Stimulated activated CD8-positive, alpha-beta memory T cell treated with anti-CD3 and anti-CD28 coated beads, Interleukin-4, amount 100 ng/mL, for 24 hours (primary cell): ENCODE data around the gene DNAJC5.
"Not testable (repeated sequence)": the region's sequence is repeated elsewhere in the genome, so short reads cannot be mapped to it uniquely, and the experiment has no call there.

ENCODE experiments used
- DNase-seq: peaks from one replicate; pipeline ENCODE4 v3.0.0-alpha.2; 2020; ENCODE audit warnings: low read depth

DNAJC5 gene, protein sequence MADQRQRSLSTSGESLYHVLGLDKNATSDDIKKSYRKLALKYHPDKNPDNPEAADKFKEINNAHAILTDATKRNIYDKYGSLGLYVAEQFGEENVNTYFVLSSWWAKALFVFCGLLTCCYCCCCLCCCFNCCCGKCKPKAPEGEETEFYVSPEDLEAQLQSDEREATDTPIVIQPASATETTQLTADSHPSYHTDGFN

DNA sequence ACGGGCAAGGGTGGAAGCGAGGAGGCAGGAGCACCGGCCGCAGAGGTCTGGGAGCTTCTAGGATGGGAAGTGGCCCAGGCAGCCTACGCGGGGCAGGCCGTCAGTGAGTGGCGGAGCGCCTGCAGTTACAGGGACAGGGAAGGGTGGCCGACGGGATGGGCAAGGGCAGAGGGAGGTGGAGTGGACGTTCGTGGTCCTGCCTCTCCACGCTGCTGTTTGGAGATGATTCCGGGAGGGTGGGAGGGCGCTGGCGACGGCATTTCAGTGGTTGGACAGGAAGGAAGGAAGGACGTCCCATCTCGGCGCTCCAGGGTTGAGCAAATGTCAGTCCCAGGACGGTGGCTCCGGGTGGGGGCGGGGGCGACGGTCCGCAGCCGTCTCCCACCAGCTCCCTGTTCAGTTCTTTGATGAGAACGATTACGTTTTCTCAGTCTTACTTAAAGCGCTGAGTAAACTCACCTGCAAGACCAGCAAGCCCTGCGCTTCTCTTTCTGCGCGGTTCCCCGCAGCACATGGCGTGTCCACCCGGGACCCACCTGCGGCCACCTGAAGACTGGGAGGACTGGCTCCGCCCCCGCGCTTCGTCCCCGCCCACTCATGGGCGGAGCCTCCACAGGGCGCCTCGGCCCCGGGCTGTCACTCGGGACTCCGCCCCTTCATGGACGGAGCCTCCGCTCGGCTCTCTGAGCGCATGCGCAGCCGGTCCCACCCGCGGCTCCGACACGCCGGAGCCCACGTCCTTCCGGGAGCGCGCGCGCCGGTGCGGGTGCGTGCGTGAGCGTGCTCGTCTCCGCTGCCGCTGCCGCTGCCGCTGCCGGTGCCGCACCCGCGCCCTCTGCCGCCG is at the start of gene DNAJC5:
DNAJC5 (plus strand) TSS at position 769 of the 844 bp plus-strand sequence. CDS start 33,220 bp downstream, outside the sequence.
- peak; percentile 94 for DNase-seq

DNA sequence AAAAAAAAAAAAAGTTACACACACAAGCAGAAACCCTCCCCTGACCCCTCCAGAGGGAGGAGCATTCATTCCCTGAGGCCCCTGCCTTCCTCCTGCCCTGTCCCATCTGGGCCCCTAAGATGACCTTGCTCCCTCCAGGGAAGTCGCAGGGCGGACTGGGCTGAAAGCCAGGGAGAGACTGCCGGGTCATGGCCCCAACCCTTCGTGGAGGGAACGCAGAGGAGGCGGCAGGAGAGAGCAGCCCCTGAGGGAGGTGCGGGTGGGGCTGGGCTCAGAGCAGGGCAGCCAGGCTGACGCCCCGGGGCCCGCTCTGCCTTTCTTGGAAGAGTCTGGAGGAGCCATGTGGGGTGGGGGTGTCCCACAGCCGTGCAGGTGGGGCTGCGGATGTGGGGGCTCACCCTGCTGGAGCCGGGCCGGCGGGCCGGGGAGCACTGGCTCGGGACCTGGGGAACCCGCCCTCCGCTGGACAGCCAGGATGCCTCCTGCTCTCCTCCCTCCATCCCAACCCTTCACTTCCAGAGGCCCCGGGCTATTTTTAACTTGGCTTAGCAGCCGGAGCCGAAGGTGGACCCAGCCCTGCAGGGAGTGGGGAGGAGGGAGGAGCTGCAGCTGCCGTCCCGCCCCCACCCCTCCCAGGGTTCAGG is 48.7 kb upstream of the DNAJC5 start:
- no peak for DNase-seq

DNA sequence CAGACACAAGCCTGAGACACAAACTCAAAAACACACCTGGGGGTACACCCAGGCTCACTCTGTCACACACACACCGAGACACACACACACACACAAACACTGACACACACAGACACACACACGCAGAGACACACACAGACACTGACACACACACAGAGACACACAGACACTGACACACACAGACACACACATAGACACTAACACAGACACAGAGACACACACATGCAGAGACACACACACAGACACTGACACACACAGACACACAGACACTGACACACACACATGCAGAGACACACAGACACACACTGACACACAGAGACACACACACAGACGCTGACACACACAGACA is 48.1 kb upstream of the DNAJC5 start:
- DNase-seq, result no peak

DNA sequence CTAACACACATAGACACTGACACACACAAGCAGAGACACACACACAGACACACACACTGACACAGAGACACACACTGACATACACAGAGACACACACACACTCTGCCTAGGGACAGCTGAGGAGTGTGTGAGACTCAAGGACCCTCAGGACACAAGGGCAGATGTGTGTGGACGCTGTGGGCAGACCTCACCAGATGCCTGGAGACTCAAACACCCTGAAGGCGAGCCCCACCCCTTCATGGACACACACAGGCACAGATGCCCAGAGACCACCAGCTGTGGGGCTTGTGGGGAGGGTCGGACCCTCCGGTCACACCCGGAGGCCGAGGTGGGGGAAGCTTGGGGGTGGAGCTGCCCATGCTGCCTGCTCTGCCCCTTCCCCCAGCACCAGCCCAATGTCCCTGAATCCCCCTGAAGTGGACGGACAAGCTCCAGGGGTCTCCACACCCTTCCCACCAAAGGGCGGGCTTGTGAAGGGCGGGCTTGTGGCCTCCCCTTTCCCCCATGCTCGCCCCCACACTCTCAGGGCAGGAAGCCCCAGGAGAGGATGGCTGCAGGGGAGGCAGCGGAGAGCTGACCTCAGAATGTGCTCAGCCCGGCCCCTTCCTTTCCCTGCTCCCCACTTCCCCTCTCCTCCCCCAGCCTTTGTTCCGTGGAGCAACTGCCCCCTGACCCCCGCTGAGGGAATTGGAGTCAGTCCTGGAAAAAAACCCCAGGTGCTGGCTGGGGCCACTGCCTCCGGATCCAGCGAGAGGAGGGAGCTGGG is 47.5 kb upstream of the DNAJC5 start:
- no peak for DNase-seq

DNA sequence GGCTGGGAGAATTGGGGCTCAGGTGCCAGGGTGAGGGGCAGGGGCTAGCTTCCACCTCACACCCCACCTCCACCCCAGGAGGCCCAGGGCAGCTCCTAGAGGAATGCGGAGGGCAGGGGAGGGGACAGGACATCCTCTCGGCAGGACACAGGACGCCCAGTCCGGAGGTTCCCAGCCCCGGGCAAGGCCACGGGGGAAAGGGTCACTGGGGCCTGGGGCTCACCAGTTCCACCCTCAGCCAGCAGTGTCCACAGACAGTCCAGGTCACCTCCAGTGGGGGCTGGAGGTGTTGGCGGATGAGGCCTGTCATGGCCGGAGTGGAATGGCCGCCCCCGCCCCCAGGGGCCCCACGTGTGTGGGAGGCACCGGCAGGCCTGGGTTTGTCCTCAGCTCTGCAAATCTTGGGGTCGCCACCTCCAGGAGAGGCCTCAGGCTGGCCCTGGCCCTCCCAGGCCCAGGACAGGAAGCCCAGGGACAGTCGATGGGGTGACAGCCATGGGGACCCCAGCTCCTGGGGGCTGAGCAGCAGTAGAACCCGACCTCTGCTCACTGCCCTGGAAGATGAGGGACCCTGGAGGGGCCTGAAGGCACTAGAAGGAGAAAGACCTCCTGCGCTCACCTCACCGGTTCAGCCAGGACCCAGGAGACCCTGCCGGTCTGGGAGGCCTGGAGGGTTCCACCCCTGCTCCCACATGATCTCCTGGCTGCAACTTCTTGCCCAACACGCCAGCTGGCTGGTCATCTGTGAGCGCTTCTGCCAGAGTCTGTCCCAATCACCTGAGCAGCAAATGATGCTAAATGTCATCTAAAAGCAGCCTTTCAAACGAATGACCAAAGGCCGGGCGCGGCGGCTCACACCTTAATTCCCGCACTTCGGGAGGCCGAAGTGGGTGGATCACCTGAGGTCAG is 46.7 kb upstream of the DNAJC5 start:
- no peak for DNase-seq

DNA sequence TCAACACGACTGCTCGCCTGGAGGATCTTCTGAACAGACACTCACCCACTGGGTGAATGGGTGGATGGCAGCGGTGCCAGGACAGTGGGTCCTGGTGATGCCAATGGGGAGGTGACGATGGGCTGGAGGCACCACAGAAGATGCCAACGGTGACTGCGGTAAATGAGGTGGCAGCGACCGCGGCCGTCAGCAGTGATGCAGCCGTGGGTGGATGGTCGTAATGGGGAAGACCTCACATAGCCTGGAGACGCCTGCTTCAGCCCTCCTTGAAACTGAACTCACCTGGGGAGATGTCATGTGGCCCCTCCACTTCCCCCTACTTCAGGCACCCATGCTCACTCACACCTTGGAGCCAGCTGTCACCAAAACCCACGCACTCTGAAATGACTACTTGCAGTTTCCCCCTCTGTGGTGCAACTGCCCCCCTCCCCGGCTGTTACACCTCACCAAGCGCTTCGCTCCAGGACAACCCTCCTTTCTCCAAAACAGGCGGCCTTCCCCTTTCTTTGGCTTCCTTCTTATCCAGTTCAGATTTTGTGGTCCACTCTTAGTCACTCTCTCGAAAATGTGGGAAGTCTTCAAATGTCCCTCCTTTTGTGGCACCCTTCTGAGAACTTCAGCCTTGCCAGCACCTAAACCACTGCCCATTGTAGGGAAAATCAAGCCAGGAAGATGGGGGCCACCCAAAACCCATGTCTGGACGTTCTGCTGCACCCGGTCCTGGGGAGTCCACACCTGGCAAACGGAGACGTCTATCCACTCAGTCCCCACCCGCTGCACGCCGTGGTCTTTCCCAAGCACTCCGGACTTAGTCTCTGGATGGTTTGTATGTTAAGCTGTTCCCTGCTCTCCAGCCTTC is 44.0 kb upstream of the DNAJC5 start:
- DNase-seq, result no peak

DNA sequence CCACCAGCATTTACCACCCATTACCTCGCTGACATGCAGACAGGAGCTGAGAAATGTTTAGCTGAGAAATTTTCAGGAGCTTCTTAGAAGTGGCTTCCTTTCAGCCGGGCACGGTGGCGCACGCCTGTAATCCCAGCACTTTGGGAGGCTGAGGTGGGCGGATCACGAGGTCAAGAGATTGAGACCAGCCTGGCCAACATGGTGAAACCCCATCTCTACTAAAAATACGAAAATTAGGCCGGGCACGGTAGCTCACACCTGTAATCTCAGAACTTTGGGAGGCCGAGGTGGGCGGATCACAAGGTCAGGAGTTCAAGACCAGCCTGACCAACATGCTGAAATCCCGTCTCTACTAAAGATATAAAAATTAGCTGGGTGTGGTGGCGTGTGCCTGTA is 43.4 kb upstream of the DNAJC5 start:
- not testable (repeated sequence) for DNase-seq

DNA sequence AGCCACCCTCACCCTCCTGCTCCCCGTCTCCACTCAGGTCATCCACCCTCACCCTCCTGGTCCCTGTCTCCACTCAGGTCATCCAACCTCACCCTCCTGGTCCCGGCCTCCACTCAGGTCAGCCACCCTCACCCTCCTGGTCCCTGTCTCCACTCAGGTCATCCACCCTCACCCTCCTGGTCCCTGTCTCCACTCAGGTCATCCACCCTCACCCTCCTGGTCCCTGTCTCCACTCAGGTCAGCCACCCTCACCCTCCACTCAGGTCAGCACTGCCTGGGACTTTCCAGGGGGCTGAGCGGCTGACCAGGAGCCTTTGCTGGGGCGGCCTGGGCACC is 41.2 kb upstream of the DNAJC5 start:
- not testable (repeated sequence) for DNase-seq

DNA sequence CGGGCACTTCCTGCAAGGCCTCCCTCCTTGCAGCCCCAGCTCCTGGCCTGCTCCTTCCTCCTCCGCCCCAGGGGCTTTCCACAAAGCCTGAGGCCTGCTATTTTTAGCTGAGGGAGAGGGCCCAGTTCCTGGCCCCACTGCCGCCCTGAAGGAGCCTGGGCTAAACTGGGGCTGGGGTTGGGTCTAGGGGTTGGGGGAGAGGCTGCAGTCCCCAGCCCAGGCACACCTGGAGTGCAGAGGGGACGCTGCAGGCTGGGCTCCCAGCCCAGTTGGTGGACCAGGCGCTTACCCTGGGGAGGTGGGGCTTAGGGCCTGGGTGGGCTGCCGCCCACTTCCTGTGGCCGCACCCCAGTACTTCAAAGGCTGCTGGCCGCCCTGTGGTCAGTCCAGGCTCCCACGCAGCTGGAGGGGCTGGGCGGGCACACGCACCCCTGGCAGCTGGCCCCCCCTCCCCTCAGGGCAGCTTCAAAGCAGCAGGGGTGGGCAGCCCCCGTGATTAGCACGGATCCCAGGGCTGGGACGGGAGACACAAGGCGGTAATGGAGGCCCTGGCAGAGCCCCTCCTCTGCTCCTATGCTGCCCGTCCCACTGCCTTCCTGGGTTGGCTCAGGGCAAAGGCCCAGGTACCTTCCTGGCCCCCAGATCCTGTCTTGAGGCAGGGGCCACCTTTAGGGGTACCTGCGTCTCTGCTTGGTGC is 40.7 kb upstream of the DNAJC5 start:
- no peak for DNase-seq

DNA sequence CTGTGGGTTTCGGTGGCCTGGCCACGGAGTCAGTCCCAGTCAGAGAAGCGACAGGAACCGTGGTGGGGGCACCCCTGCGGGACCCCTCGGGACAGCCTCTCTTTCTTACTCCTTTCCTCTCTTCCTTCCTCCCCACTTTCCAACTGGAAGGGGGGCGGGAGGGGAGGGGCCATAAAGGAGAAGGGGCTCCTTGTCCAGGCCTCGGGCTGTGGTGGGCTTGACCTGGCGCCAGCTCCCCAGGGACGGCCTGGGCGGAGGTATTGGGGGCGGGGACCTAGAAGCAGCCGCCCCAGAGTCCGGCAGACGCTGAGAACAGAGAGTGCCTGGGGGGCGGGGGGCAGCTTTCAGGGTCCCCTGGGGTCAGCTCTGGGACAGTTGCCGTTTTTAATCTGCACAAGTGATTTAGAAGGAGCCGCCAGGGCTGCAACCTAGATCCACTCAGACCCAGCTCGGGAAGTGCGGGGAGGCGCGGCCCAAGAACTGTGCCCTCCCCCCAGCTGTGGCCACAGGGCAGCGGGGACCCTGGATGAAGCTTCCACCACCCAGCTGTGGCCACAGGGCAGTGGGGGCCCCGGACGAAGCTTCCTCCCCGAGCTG is 40.1 kb upstream of the DNAJC5 start:
- DNase-seq, result no peak

DNA sequence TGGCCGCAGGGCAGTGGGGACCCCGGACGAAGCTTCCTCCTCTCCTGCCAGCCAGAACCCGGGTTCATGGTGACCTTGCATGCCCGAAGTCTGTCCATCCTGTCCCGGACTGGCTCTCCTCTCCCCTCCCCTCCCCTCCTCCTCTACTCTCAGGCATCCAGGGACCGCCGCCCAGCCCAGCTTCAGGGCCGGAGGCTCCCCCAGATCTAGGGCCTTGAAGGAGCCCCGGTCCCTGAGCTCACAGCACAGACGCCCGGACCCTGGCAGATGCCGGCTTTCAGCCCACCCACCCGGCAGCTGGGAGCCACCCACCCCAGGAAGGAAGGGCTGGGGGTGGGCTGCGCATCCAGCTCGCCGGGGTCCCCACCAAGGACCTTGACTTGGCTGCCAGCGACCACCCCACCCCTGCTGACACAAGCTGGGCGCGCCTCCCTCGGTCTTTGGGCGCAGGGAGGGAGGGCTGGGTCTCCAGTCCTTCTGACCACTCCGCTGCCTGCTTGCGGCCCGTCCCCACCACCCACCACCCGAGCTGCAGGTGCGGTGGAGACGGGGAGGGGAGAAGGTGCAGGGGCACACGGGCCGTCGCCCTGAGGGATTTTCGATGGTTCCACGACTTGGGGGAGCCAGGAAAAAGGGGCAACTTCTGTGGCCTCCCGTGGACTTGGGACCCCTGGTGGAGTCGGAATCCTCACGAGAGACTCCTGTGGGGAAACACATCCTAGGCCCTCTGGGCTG is 39.4 kb upstream of the DNAJC5 start:
- DNase-seq, result no peak

DNA sequence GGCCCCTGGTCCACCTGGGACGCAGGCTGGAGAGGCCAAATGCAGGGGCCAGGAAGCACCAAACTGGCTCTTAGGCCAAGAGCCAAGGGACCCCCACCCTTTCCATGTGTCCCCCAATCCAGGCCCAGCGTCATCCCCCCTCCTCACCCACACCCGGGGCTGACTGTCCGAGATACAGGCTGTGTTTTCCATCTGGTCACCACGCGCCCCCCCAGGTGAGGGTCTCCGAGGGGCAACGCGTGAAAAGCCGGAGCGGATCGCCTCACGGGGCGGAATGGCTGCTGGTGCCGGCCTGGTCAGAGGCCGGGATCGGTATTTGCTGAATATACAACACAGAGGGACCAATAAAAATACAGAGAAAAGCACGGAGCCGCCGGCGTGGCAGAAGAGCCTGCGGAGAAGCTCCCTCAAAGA is 38.8 kb upstream of the DNAJC5 start:
- no peak for DNase-seq

DNA sequence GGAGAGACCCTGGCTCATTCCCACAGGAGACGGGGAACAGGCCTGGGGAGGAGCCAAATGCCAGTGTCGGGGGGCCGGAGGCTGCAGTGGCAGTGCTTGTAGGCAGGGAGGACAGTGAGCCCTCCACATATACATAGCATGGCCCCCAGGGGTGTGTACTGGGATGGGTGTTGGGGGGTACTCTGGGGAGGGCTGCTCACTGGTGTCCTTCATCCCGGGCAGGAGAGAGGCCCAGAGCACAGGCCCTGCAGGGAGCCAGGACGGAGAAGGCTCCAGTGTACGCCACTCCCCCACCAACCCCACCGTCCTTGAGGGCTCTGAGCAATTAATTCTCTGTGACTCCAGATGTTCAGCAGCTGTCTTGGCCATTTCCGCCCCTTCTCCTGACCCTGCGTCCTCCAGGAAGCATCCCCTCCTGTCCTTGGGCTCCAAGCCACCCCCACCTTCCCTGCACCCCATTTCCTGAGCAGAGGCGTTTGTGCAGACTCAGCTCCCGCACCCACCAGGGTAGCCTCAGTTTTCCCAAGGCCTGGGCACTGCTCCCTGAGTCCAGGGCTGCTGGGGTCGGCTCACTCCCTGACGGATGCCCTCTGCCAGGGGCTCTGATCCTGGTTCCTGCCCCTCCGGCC is 37.0 kb upstream of the DNAJC5 start:
- DNase-seq, result no peak

DNA sequence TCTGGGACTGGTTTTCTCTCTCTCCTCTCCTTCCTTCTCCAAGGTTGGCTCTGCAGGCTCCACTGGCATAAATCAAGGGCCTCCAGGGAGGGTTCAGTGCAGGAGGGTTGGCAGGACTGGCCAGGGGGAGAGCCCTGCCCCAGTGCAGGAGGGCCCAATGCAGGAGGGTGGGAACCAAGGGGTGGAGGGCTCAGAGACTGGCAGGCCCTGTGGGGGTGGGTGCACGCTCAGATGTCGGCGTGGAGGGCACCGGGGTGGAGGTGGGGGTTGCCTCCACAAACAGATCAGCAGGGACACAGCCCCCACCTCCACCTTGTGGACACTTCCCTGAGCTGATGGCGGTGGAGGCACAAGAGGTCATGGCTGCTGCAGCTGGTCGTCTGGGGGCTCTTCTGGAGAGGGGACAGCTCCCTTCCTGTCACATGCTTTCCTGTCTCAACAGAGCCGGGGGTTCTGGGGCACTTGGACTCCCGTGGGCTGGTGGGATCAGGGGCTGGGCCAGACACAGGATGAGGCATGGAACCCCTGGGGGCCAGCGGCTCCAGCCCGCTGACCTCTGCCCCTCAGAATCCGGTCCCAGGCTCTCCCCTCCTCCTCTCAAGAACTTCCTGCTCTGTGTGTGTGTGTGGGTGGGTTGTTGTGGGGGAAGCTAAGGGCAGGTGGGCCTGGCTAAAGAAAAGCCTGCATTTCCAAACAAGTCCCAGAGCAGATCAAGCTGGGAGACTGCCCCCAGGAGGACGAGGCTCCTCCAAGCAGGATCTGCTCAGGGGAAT is 36.3 kb upstream of the DNAJC5 start:
- DNase-seq, result no peak

DNA sequence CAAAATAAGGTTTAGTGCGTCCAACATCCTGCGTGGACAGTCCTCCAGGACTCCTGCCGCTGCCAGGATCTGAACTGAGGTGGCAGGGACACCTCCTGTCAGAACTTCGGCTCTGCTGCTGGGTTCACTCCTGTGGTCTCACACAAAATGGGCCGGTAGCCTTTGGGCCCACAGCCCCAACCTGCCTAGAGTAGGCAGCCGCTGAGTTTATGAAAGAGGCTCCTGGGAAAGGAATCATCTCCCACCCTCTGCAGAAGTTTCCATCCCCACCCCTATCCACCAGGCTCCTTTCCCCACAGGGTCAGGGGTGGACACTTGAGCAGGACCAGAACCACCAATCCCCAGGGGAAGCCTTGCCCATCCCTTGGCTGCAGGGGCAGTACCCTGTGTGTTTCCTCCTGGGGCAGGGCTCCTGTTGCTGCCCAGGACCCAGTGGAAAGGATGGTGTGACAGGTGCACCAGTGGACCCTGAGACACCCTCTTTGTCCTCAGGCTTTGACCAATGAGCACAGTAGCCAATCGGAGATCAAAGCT is 35.7 kb upstream of the DNAJC5 start:
- DNase-seq, result no peak

DNA sequence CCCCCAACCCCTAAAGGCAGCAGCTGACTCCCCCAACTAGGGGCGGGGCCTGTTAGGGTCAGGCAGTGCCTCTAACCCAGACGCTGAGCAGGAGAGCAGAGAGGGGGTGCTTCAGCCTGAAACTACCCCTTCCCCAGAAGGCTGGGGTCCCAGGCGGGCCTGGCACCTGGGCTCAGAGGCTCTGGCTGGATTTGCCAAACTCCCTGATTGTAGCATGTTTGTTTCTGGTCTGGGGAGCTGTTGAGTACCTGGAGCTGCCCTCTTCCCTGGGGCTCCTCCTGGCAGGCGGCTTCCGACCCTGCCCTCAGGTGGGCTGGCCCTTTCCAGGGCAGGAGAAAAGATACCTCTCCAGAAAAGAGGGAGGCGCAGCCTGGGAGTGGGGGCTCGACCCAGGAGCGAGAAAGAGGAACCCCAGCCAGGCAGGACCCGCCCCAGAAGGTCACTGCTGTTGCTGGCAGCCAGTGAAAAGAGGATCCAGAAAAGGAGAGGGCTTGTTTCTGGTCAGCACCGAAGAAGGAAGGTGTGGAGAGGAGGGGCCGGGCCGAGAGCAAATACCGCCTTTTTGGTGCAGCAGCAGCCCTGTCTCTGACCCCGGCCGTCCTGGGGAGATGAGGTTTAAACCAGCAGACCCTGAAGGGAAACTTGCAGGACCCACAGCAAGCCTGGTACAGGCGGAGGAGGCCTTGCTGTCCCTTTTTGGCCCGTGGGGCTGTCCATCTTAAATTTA is 34.4 kb upstream of the DNAJC5 start:
- DNase-seq, result no peak
